Esophagus muscularis mucosa (tissue), 4 donors: ENCODE measurements around the gene MMP23B.

ENCODE experiments used
- CTCF ChIP-seq, 3 experiments: fragments of 200-600 bp in 2 of 3; fragments of 450-650 bp in 1 of 3; sonication (generic) in 2 of 3; IDR thresholded peaks; one replicate each; pipeline ENCODE4 v1.5.1; 2017 to 2019; ENCODE audit warnings: antibody characterized with exemption in 3 of 3, mild to moderate bottlenecking in 2 of 3, moderate library complexity in 1 of 3
- EP300 ChIP-seq: sonication (generic); formaldehyde crosslinking; IDR thresholded peaks from one replicate; pipeline ENCODE4 v1.6.1; 2017; ENCODE audit warnings: antibody characterized with exemption
- POLR2A ChIP-seq: fragments of 450-650 bp; IDR thresholded peaks from one replicate; pipeline ENCODE4 v1.6.1; 2017; ENCODE audit warnings: antibody characterized with exemption, moderate library complexity, mild to moderate bottlenecking, low read depth
- POLR2AphosphoS5 ChIP-seq, 2 donors: sonication (generic); formaldehyde crosslinking; IDR thresholded peaks; one replicate each; pipeline ENCODE4 v1.6.1; 2017; ENCODE audit warnings: antibody characterized with exemption in 2 of 2

- TF ChIP-seq CTCF (IDR thresholded peaks at IDR 0.05) = no peak
- TF ChIP-seq POLR2A = no peak
- TF ChIP-seq EP300 = no peak
- no peak for TF ChIP-seq POLR2AphosphoS5 (IDR thresholded peaks at IDR 0.05)
These were observed 27.5 kb upstream of the MMP23B start for GRCh38 chr1:1604374-1605033.
